Erythroblast (primary cell): Measurements from ENCODE around the gene RALGPS1.

Experiments
- GATA1 ChIP-seq: IDR thresholded peaks from 2 replicates; pipeline ENCODE4 v1.6.1; 2011; ENCODE audit warnings: low read depth, mild to moderate bottlenecking, control low read depth, low read length, moderate library complexity
- POLR2A ChIP-seq: IDR thresholded peaks from 2 replicates; pipeline ENCODE4 v1.6.1; 2011; ENCODE audit warnings: mild to moderate bottlenecking, low read length

DNA sequence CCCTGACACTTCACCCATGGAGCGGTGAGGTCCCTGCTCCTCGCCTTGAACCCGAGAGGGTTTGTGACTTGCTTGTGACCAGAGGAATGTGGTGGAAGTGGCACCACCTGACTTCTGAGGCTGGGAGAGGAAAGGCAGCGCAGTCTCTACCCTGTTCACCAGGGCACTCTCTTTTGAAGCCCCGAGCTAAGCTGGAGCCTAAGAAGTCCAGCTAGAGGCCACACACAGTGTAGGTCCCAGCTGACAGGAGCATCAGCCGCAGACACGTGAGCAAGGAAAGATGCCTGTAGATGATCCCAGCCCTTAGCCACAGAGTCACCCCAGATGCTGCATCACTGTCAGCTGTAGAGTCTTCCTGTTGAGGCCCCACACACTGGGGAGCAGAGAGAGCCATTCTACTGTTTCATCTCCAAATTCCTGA lies 209.5 kb downstream of the RALGPS1 start:
- TF ChIP-seq POLR2A, result no peak
- TF ChIP-seq GATA1, result no peak
